T-helper 1 cell treated with Interleukin-12 subunit alpha and Interleukin-12 subunit beta and Interleukin-4 antibody, amounts not matched to agents 30 ng/mL and 1 ng/mL, for 36 hours (primary cell): ENCODE results near the gene CDK14. TPM values are rescaled to one million over a fixed set of nuclear protein-coding genes. Genes with fewer than 3 reads are reported as not detected.
"Not testable (repeated sequence)": the region's sequence is repeated elsewhere in the genome, so short reads cannot be mapped to it uniquely, and the experiment has no call there.

ENCODE experiments used
- intact Hi-C: fragments of 100-400 bp; cut with micrococcal nuclease; formaldehyde crosslinking; loops from one replicate; pipeline ENCODE4 v1.15.1; 2024
- total RNA-seq: library from RNA; stranded (reverse); gene quantifications from 2 replicates; pipeline ENCODE4 v1.2.3, GENCODE V29; 2022

CDK14 gene
- total RNA-seq, 1 donor from 2014 or later: 0.34 TPM

DNA sequence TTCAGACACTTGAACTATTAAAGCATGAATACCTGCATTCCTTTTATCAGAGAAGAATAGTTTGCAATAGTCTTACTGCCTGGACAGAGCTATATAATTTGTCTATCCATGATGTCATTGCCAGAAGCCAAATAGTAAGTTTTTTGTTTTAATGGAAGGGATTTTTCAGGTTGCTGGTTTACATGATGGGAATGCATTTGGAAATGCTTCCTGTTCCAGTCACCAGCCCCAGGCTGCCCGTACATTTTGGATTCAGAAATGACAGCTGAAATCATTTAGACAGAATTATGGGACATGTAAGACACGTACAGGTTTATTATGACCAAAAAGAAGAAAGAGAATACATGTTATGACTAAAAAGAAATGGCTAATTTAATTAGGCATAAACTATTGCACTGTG lies 293.1 kb downstream of the CDK14 start:
- intact Hi-C loops: no loop called here

DNA sequence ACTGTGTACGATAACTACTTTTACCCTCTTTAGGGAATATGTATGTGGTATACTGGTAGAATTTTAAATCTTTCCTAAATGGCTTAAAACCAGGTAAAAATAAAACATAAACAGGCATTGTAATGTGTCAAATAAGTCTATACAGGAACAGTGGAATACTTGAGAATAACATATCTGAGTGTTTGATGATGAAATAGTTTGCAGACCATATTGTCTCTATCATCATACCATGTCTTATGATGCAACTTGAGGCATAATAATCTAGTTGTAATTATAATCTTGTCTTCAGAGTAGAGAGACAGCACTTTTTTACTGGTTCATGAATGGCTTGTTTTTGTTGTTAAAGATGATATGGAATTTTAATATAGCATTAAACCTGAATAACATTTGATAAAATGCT lies 293.5 kb downstream of the CDK14 start:
- intact Hi-C loops: no loop called here

DNA sequence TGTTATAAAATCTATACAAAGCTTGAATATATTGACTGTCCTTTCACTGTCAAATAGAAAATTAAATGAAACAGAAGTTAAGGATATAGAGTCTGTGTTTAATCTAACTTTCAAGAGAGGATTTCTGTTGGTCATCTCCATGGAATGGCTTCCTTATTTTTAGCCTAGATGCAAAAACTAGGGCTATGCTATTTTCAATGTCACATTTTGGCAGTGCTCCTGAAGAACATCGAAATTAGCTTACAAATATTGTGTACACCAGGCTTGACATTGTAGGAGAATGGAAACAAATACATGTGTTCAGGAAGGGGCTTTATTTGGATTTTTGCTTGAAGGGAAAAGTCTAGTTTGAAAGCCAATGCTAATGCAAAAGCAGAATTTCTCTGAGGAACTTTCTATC lies 295.4 kb downstream of the CDK14 start:
- intact Hi-C loops: no loop called here

DNA sequence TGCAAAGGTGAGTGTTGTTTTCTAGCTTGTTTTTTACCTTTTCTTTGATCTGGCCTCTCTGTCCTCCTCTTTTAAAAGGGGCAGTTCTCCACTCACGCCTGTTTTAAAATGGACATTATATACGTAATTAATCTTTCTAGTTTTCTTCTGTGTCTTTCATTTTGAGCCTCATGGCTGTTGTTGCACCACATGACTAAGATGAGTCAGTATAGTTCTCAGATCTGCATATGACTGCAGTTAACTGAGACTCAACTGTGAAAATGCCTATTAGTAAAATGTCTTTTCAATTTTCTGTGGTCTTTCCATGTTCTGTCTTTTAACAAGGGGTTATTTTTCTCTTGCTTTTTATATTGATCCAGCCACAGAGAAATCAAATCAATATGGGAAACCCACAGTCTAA lies 296.1 kb downstream of the CDK14 start:
- intact Hi-C loops: no loop called here

DNA sequence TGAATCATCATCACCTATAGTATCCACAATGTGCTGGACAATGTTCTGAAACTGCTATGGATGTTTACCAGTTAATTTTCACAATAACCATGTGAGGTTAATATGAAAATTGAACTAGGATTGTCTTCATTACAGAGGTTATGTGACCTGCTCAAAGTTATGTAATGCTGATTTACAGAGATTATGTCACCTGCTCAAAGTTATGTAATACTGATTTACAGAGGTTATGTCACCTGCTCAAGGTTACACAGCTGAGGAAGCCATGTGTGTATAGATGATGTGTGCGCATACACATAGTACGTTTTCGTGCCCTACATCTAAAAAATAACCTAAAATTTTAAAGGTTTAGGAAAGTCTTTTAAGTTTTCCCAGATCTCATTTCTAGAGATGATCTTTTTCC lies 298.0 kb downstream of the CDK14 start:
- intact Hi-C loops: no loop called here

DNA sequence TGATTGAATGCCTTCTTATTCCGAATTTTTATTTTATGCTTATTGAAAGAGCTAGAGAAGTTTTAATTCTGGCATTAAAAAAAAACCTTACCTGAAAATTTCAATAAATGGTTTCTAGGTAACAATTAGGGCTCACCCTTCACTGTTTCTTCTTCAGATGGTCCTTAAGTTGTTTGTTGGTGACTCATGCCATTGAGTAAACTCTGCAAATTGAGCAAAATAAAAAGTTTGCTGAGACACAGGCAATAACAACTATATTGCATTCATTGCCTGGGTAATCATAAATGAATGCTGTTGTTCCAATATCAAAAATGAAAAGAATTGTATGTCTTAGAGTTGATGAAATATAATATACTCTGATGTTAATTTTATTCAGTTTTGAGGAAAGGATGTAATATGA lies 300.3 kb downstream of the CDK14 start:
- intact Hi-C loops: no loop called here

DNA sequence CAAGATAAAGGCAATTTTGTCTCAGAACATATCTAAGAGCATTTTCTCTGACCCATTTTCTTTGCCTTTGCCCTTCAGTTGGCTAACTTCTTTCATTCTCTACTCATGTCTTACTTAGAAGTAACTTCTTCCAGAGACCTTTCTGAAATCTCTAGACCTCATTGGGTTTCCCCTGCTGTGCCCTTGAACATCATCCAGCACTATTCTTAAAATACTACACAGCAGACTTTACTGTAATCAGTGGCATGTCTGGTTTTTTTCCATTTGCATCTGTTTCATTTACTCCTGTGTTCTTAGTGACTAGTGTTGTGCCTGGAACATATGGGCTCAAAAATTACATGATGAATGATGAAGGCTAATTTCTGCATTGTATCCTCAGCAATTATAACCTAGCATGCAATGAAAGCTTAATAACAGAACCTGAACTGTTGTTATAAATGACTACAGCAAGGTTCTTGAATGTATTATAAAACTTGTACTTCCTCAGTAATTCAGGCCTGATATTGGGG lies 301.9 kb downstream of the CDK14 start:
- intact Hi-C loops: no loop called here

DNA sequence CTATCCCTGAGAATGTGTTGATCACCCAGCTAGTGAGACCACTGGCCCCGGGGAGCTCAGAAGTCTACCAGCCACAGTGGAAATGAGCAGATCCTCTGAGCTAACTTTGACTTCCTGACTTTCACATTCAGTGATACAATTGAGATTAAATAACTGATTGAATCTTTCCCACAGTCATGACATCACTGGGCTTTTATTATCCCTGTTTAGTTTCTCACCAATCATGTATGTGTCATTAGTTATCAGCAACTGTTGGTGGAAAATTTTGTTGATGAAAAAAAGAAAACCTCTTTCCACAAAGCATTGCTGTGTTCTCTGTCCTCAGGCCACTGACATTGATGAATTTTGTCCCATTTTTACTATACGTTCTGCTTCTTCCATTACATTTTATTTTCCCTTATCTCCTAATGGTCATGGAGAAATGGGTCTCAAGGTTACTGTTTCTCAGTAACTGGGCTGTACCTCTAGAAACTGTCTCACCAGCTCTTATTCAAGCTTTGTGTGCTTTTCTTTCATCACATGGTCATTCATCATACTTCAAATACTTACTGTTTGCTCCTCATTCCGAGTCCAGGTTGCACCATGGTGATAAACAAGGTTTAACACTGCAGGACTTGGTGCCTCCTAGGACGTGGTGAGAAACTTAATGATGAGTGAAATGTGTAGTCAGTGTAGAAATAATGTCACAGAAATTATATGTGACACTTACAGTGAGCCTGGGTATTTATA lies 304.7 kb downstream of the CDK14 start:
- intact Hi-C loops: no loop called here

DNA sequence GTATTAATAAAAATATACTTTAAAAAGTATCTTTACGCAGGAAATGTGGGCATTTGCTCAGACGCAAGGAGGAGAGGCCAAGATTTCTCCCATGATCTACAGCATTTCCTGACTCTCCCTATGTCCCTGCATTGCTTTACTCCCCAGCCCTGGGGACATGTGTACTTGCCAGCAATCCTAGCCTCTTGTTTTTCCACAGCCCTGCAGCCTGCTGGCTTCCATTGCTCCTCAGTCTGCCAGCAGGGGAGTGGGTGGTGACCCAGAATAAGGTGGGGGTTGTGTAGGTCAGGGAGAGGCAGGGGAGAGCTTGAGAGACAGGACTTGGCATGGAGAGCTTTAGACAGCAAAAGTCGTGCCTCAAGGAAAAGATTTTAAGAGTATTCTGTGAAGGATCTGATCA lies 307.7 kb downstream of the CDK14 start:
- intact Hi-C loops: no loop called here

DNA sequence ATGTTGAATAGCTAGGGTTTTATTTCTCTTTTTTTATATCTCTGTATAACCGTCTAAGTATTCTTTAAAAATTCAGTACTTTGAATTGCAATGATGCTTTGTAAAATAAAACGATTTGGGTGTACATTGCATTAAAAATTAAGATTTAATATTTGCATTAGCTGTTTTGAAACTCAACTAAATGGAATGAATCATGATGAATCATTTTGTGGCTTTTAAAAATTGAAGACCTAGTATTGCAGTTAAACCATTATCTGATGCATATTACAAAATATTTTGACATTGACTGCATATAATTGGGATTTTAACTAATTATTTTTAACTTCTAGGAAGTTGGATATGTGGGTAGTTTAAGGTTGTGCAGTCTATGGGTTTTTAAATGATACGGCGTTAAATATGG lies 314.0 kb downstream of the CDK14 start:
- intact Hi-C loops: no loop called here

DNA sequence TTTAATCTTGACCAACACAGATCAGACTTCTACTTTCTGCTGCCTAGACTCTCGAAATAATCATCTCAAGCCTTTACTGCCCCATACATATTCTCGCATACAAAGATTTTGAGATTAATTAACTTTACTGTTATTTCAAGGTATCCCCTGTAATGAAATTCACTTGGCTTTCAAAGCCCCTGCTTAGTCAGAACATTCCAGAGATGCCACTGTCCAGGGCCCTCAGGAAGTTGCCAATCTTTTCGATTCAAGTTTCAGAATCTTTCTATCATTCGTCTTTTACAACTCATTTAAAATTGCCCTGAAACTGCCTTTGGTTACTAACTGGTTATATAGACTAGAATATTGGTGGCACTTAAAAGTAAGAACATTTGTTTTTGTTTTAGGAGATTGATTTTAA lies 320.2 kb downstream of the CDK14 start:
- intact Hi-C loops: no loop called here

DNA sequence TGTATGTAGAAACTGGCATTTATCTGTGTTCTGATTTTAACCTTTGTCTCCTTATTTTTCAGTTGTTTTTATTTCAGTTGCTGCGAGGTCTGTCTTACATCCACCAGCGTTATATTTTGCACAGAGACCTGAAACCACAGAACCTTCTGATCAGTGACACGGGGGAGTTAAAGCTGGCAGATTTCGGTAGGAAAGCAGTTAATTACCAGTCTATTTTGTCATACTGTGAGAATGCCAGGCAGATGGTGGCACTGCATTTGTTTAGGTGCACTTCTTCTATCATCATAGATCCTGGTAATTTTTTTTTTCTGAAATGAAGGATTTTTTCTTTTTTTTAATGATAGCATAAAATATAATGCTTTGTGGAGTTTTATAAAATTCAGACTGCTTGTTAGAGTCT lies 321.4 kb downstream of the CDK14 start:
- intact Hi-C loops: no loop called here

DNA sequence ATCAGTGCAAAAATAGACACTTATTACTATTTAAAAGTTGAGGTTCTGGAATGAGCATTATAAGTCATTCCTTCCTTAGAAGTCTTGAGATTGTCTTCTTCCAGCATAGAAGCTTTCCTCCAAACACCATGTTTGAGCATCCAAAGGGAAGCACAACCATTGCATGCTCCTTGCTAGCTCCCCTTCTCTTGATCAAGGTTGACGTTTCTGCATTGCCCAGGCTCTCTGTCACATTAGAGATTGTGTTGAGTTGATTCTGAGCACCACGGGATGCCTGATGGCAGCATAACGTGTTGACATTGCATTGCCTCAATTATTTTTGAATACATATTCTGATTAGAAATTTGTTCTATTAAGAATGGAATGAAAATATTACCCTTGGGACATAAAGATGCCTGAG lies 322.2 kb downstream of the CDK14 start:
- intact Hi-C loops: no loop called here

DNA sequence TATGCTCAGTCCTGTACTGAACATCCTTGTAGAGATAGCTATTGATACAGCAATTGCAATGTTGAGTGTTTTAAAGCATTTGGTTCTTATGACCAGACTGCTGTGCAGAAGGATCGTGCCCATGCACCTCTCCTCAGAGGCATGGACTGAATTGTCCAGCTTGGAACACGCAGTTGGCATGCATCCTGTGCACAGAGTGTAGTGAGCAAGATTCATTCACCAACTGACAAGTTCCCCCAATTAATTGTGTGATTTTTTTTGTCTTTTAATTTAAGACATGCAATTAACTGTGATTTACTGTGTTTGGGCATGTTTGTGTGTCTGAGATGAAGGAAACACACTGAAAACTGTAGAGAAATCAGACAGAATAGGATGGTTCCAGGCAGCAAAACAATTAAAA lies 323.7 kb downstream of the CDK14 start:
- intact Hi-C loops: no loop called here

DNA sequence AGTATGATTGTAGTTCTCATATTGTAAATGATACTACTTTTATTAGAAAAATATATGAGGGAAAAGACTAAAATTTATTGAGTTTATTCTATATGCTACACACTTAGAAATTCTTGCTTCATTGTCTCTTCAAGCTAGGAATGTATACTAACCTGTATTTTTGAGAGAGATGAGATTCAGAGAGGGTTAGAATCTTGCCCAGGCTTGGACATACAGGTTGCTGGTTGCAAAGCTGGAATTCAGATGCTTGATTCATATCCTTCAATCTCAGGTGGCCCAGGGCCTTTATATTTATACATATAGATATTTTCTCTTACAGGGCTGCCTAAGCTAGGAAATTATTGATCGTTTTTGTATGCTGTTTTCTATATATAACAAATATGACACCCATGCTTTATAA lies 324.2 kb downstream of the CDK14 start:
- intact Hi-C loops: no loop called here

DNA sequence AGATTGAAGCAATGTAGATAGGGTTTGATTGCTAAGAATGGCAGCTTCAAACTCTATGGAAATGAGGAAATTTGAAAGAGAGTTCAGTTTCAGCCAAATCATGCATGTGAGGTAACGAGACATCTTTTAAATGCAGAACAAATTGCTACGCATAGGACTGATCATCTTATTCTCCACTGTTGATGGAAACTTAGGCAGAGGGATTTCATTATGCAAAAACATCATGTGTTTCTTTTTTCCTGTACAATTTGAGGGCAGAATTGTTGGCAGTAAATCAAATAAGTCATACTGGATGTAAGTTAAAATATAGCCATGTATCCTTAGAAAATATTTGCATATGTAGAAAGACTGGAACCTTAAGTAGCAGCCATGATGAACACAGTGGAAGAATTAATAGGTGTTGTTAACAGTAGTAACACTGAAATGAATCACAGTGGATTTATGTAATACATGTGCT lies 327.4 kb downstream of the CDK14 start:
- intact Hi-C loops: no loop called here

DNA sequence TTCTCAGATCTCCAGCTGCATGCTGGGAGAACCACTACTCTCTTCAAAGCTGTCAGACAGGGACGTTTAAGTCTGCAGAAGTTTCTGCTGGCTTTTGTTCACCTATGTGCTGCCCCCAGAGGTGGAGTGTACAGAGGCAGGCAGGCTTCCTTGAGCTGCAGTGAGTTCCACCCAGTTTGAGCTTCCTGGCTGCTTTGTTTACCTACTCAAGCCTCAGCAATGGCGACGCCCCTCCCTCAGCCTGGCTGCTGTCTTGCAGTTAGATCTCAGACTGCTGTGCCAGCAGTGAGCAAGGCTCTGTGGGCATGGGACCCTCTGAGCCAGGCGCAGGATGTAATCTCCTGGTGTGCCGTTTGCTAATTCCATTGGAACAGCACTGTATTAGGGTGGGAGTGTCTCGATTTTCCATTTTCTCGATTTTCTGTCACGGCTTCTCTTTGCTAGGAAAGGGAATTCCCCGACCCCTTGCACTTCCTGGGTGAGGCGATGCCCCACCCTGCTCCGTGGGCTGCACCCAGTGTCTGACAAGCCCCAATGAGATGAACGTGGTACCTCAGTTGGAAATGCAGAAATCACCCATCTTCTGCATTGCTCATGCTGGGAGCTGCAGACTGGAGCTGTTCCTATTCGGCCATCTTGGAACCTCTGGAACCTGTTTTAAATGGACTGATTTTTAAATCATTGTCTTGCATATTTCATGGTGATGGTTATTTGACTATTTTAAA lies 332.7 kb downstream of the CDK14 start:
- intact Hi-C loops: not testable (repeated sequence)

DNA sequence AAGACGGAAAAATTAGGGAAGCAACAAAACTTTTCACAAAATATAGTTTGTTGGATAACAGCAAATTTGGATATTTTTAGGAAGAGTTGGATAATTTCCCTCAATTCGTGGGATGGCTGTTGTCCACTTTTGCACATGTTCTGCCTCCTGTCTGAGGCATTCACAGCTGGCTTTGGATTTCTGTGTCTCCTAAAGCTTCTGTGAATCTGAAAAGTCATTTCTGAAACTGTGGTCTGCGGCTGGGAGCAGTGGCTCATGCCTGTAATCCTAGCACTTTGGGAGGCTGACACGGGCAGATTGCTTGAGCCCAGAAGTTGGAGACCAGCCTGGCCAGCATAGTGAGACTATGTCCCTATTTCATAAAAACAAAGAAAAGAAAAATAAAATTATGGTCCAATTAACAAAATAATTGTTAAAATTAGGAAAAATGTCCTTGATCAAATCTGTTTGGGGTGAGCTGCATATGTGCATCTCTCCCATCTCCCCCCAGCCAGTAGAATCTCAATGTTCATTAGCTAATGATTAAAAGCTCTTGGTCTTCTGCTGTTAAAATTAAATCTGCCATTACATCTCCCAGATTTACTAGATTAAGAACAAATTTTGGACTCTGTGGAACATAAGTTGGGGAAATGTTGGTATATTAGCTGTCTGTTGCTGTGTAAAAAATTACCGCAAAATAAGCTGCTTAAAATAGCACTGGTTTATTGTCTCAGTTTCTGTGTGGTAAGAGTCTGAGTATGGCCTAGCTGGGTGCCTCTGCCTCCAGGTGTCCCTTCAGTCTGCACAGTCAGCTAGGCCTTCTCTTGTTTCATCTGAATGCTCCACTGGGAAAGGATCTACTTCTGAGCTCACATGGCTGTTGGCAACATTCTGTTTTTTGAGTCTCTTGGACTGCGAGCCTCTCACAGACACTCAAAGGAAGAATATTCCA lies 336.1 kb downstream of the CDK14 start:
- intact Hi-C loops: no loop called here

DNA sequence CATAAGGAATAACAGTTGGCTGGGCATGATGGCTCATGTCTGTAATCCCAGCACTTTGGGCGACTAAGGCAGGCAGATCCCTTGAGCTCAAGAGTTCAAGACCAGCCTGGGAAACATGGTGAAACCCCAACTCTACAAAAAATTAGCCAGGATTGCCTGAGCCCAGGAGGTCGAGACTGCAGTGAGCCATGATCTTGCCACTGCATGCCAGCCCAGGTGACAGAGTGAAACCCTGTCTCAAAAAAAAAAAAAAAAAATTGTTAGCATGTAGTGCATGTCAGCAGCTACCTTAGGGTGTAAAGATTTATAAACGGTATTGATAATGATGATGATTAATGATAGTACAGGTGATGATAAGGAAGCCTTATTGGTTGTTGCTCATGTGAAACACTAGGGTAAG lies 336.9 kb downstream of the CDK14 start:
- intact Hi-C loops: no loop called here

DNA sequence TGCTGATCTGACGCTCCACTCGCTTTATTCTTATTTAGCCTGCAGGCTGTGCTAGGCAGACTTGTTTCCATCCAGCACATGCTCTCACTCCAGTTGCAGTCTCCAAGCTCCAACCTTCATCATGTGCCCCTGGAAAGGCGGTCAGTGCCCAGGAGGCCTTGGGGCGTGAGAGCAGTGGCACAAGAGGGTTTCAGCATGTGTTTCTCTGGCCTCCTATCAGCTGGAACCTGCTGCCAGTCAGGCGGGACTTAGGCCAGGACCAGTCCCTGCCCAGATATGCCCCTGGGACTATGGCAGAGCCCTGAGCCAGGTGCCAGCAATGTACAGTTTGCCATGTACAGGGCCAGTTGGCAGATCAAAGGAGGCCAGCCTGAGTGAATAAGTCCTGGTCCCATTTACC lies 337.9 kb downstream of the CDK14 start:
- intact Hi-C loops: no loop called here

DNA sequence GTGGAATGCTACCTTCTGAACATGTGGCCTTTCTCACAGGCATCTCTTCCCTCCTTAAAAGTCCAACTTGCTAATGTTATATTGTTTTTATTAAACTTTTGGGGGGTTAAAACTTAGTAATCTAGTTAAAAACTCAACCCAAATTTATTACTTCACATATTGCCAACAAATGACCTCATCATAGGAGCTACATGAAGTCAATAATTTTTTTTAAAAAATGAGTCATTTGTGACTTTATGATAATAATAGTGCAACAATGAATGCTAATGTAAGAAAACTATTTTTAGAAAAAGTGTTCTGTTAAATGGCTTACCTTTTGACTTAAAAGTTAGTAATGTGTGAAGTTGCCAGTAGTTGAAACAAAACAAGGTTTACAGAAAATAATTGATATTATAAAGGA lies 342.2 kb downstream of the CDK14 start:
- intact Hi-C loops: no loop called here

DNA sequence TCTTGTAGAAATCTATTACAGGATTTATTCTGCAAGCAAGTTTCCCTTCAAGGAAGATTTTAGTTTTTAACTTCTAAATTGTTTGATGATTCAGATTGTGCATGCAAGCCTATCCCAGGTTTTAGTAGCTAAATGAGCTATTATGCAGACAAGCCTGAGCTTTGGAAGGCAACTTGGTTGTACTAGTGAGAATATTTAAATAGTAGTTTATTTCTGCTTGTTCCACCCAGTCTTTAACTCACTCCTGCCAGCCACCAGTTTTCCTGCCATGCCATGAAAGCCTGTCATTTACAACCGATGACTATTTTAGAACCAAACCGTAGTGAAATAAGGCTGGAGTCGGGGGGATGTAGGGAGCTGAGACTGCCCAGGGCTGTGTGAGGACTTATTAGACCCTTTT lies 343.5 kb downstream of the CDK14 start:
- intact Hi-C loops: no loop called here
